ENCODE measurements around the gene MSL1. TPM values are rescaled to one million over a fixed set of nuclear protein-coding genes. Genes with fewer than 3 reads are reported as not detected.

MSL1 gene
- polyA plus RNA-seq, 1 donor from 2014 or later, result 137 TPM

- no peak overlapping the region for H3K27ac ChIP-seq (ENCODE audit: low read length)
These were observed 46.0 kb downstream of the MSL1 start for GRCh38 chr17:40167685-40168261.

GRCh38 chr17:40168262-40168832 lies 46.6 kb downstream of the MSL1 start:
- Histone ChIP-seq H3K9ac (ENCODE audit: low read length) (no peak overlapping the region), H3K36me3 (ENCODE audit: insufficient read depth, low read length) (peaks cover 7% of the 10 kb centered on the region), H3K79me2 (replicated peaks; ENCODE audit: insufficient read depth, low read length) (no peaks in the 10 kb centered on the region), H3K9me3 (ENCODE audit: low read length) (no peaks in the 10 kb centered on the region), H3K27ac (ENCODE audit: low read length) (no peak overlapping the region), H4K20me1 (ENCODE audit: insufficient read depth) (no peaks in the 10 kb centered on the region), H2AFZ (ENCODE audit: low read depth, low read length) (no peak overlapping the region), H3K9me2 (ENCODE audit: insufficient read depth, low read length) (no peaks in the 10 kb centered on the region), H3F3A (ENCODE audit: insufficient read depth, low read length, poor library complexity, severe bottlenecking) (no peaks in the 10 kb centered on the region), H3K4me3 (ENCODE audit: low read length) (no peak overlapping the region), H3K27me3 (ENCODE audit: insufficient read depth, low read depth, low read length) (no peaks in the 10 kb centered on the region), H3K4me2 (ENCODE audit: low read length) (no peak overlapping the region)
- TF ChIP-seq RAD21 (conservative IDR thresholded peaks at IDR 0.05) (peak; percentile 81), POLR2AphosphoS5 (IDR thresholded peaks at IDR 0.05) (no peak), SMC3 (conservative IDR thresholded peaks at IDR 0.05; ENCODE audit: poor library complexity) (peak; percentile 86), EP300 (conservative IDR thresholded peaks at IDR 0.05; ENCODE audit: poor library complexity, severe bottlenecking) (no peak), CTCF (IDR thresholded peaks at IDR 0.05; ENCODE audit: poor library complexity, severe bottlenecking) (peak; percentile 86), EZH2 (IDR thresholded peaks at IDR 0.05; ENCODE audit: borderline replicate concordance, insufficient read depth, low read length, poor library complexity, severe bottlenecking) (no peak)

More at GRCh38 chr17:40167685-40168261, 46.0 kb downstream of the MSL1 start:
- Histone ChIP-seq H3K9ac (ENCODE audit: low read length) (no peak overlapping the region), H3K4me2 (ENCODE audit: low read length) (no peak overlapping the region), H3K79me2 (replicated peaks; ENCODE audit: insufficient read depth, low read length) (no peaks in the 10 kb centered on the region), H3K4me3 (ENCODE audit: low read length) (no peak overlapping the region), H3K36me3 (ENCODE audit: insufficient read depth, low read length) (peaks cover 7% of the 10 kb centered on the region), H2AFZ (ENCODE audit: low read depth, low read length) (no peak overlapping the region), H3F3A (ENCODE audit: insufficient read depth, low read length, poor library complexity, severe bottlenecking) (no peaks in the 10 kb centered on the region), H3K9me3 (ENCODE audit: low read length) (no peaks in the 10 kb centered on the region), H3K27me3 (ENCODE audit: insufficient read depth, low read depth, low read length) (no peaks in the 10 kb centered on the region), H3K9me2 (ENCODE audit: insufficient read depth, low read length) (no peaks in the 10 kb centered on the region), H4K20me1 (ENCODE audit: insufficient read depth) (no peaks in the 10 kb centered on the region)
- TF ChIP-seq SMC3 (conservative IDR thresholded peaks at IDR 0.05; ENCODE audit: poor library complexity), result no peak
- no peak for TF ChIP-seq TAF1 (IDR thresholded peaks at IDR 0.05; ENCODE audit: low read depth)
- no peak for TF ChIP-seq MXI1 (conservative IDR thresholded peaks at IDR 0.05; ENCODE audit: poor library complexity, severe bottlenecking)
- no peak for TF ChIP-seq REST (IDR thresholded peaks at IDR 0.05; ENCODE audit: borderline replicate concordance)
- TF ChIP-seq EZH2 (IDR thresholded peaks at IDR 0.05; ENCODE audit: borderline replicate concordance, insufficient read depth, low read length, poor library complexity, severe bottlenecking), result no peak
- TF ChIP-seq RAD21 (conservative IDR thresholded peaks at IDR 0.05), result no peak
- no peak for TF ChIP-seq POLR2AphosphoS5 (IDR thresholded peaks at IDR 0.05)
- no peak for TF ChIP-seq EP300 (conservative IDR thresholded peaks at IDR 0.05; ENCODE audit: poor library complexity, severe bottlenecking)
- TF ChIP-seq CTCF (IDR thresholded peaks at IDR 0.05; ENCODE audit: poor library complexity, severe bottlenecking), result no peak
